DOHH2 (cell line): ENCODE measurements around the gene GHDC.
A peak's percentile ranks its signal among the peaks of the same experiment; 100 is the strongest.

Experiments
- H3F3A ChIP-seq: fragments of 200-600 bp; sonication (generic), shearing (Covaris generic); 2 replicates; pipeline ENCODE4 v1.6.0; 2016; ENCODE audit warnings: antibody characterized with exemption, mild to moderate bottlenecking; ENCODE audit not compliant: control insufficient read depth, insufficient read depth
- H3K27ac ChIP-seq: fragments of 200-600 bp; sonication (generic); 2 replicates; pipeline ENCODE4 v1.5.1; 2014; ENCODE audit warnings: low read depth, mild to moderate bottlenecking, low read length, moderate library complexity
- H3K27me3 ChIP-seq: fragments of 200-600 bp; sonication (generic); 2 replicates; pipeline ENCODE4 v1.6.1; 2014; ENCODE audit warnings: mild to moderate bottlenecking, low read length, mixed read lengths; ENCODE audit not compliant: control insufficient read depth
- H3K36me3 ChIP-seq: fragments of 200-600 bp; sonication (generic); 2 replicates; pipeline ENCODE4 v1.6.1; 2014; ENCODE audit warnings: mild to moderate bottlenecking, low read length, moderate library complexity, mixed read lengths; ENCODE audit not compliant: control insufficient read depth
- H3K4me1 ChIP-seq: fragments of 200-600 bp; sonication (generic); 2 replicates; pipeline ENCODE4 v1.6.1; 2014; ENCODE audit warnings: mild to moderate bottlenecking, low read length, mixed read lengths; ENCODE audit not compliant: control insufficient read depth
- H3K4me2 ChIP-seq: fragments of 200-600 bp; sonication (generic); 2 replicates; pipeline ENCODE4 v1.6.0; 2014; ENCODE audit warnings: mild to moderate bottlenecking, low read length, moderate library complexity
- H3K4me3 ChIP-seq: fragments of 200-600 bp; sonication (generic); 2 replicates; pipeline ENCODE4 v1.5.1; 2014; ENCODE audit warnings: mild to moderate bottlenecking, low read length, mixed read lengths
- H3K79me2 ChIP-seq: fragments of 200-600 bp; sonication (generic); 2 replicates; pipeline ENCODE4 v1.6.1; 2014; ENCODE audit warnings: mild to moderate bottlenecking, low read length, mixed read lengths; ENCODE audit not compliant: control insufficient read depth
- H3K9me2 ChIP-seq: fragments of 200-600 bp; sonication (generic); replicated peaks from 2 replicates; pipeline ENCODE4 v1.6.1; 2014; ENCODE audit warnings: mild to moderate bottlenecking, low read length, mixed read lengths; ENCODE audit not compliant: control insufficient read depth
- H3K9me3 ChIP-seq: fragments of 200-600 bp; sonication (generic); 2 replicates; pipeline ENCODE4 v1.6.1; 2014; ENCODE audit warnings: antibody characterized with exemption, low read length, mixed read lengths; ENCODE audit not compliant: control insufficient read depth, insufficient read depth
- H4K20me1 ChIP-seq: fragments of 200-600 bp; sonication (generic); 2 replicates; pipeline ENCODE4 v1.6.0; 2014; ENCODE audit warnings: low read depth, mild to moderate bottlenecking, antibody characterized with exemption, low read length, moderate library complexity; ENCODE audit not compliant: control insufficient read depth, insufficient read depth
- CTCF ChIP-seq: fragments of 200-600 bp; sonication (generic); IDR thresholded peaks from one replicate; pipeline ENCODE4 v1.5.1; 2014; ENCODE audit warnings: antibody characterized with exemption, mild to moderate bottlenecking, low read depth, low read length; ENCODE audit not compliant: poor library complexity, severe bottlenecking
- EZH2phosphoT487 ChIP-seq: fragments of 200-600 bp; sonication (generic); IDR thresholded peaks from 2 replicates; pipeline ENCODE4 v1.6.1; 2017; ENCODE audit warnings: borderline replicate concordance, mild to moderate bottlenecking, antibody characterized with exemption, low read length, moderate library complexity, mixed read lengths

The GHDC gene

GRCh38 chr17:42165751-42166150, 28.5 kb downstream of the GHDC start:
- Histone ChIP-seq H3K27me3 (no peaks in the 10 kb centered on the region), H3K4me3 (no peak overlapping the region), H3K27ac (no peak overlapping the region), H3K79me2 (no peaks in the 10 kb centered on the region), H3F3A (no peaks in the 10 kb centered on the region), H4K20me1 (no peaks in the 10 kb centered on the region), H3K9me3 (no peaks in the 10 kb centered on the region), H3K36me3 (no peaks in the 10 kb centered on the region), H3K4me2 (no peak overlapping the region), H3K9me2 (no peaks in the 10 kb centered on the region), H3K4me1 (no peaks in the 10 kb centered on the region)
- TF ChIP-seq CTCF = no peak
- TF ChIP-seq EZH2phosphoT487 = no peak

- H3K4me1 ChIP-seq = no peaks in the 10 kb centered on the region
- H3K27ac ChIP-seq = no peak overlapping the region
- H3K4me2 ChIP-seq = no peak overlapping the region
- no peaks in the 10 kb centered on the region for H3F3A ChIP-seq
- H3K36me3 ChIP-seq = no peaks in the 10 kb centered on the region
- TF ChIP-seq EZH2phosphoT487 (no peak), CTCF (no peak)
- no peaks in the 10 kb centered on the region for H3K9me2 ChIP-seq
- no peaks in the 10 kb centered on the region for H3K9me3 ChIP-seq
- H3K27me3 ChIP-seq = no peaks in the 10 kb centered on the region
- H3K79me2 ChIP-seq = no peaks in the 10 kb centered on the region
- no peaks in the 10 kb centered on the region for H4K20me1 ChIP-seq
- no peak overlapping the region for H3K4me3 ChIP-seq
These were observed 30.4 kb downstream of the GHDC start for GRCh38 chr17:42163696-42164407.

DNA sequence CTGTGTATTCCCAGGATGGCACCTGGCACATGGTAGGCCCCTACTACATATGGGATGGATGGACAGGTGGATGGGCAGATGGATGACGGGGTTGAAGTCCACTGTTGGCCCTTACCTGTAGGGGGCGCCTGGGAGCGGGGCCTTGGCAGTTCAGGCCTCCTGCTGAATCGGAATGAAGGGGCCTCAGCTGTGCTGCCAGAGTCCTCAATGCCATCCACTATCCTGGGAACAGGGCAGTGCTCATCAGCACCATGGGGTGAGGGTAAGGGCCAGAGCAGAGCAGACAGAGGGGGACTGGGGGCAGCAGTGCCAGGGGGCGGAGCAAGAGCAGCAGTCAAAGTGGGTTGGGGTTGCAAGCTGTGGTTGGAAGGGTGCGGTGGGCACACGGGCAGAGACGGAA, 31.2 kb downstream of the GHDC start:
- no peaks in the 10 kb centered on the region for H3F3A ChIP-seq

More for the DNA sequence above, 31.2 kb downstream of the GHDC start:
- Histone ChIP-seq H3K4me1 (no peaks in the 10 kb centered on the region), H3K4me3 (no peak overlapping the region), H4K20me1 (no peaks in the 10 kb centered on the region), H3K79me2 (no peaks in the 10 kb centered on the region), H3K27me3 (no peaks in the 10 kb centered on the region), H3K27ac (no peak overlapping the region), H3K4me2 (no peak overlapping the region), H3K36me3 (no peaks in the 10 kb centered on the region), H3K9me3 (no peaks in the 10 kb centered on the region), H3K9me2 (no peaks in the 10 kb centered on the region)
- no peak for TF ChIP-seq EZH2phosphoT487
- TF ChIP-seq CTCF = peak; percentile 95
